ENCODE results near the gene AP5Z1. TPM values are rescaled to one million over a fixed set of nuclear protein-coding genes. Genes with fewer than 3 reads are reported as not detected.

AP5Z1 gene
- total RNA-seq, 1 experiment from 2014 or later, result 44.0 TPM

DNA sequence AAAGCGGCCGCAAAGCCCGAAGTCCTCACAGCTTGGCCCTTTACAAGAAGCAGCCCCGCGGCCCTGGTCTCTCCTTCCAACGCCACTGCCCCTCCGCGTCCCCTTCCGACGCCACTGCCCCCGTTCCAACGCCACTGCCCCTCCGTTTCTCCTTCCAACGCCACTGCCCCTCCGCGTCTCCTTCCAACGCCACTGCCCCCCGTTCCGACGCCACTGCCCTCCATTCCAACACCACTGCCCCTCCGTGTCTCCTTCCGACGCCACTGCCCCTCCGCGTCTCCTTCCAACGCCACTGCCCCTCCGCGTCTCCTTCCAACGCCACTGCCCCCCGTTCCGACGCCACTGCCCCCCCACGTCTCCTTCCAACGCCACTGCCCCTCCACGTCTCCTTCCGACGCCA is 33.1 kb downstream of the AP5Z1 start:
- no peak overlapping the region for H2AFZ ChIP-seq
- peaks cover 12% of the 10 kb centered on the region; the same call in 1 of the 2 replicates for H3F3A ChIP-seq (ENCODE audit: insufficient read depth, low read depth)
- ChIA-PET POLR2A (ENCODE audit: unreplicated experiment) (no interaction called here), CTCF (no interaction called here)
- peaks cover 7% of the 10 kb centered on the region for H3K4me1 ChIP-seq (replicated peaks; ENCODE audit: insufficient read depth)
- no peak overlapping the region for H3K27ac ChIP-seq
- TF ChIP-seq CTCF (conservative IDR thresholded peaks at IDR 0.05) (no peak), EZH2 (IDR thresholded peaks at IDR 0.05; ENCODE audit: low read depth) (no peak)
- H3K36me3 ChIP-seq (ENCODE audit: low read depth), result no peaks in the 10 kb centered on the region
- no peak overlapping the region for H3K4me2 ChIP-seq
- H3K79me2 ChIP-seq (ENCODE audit: low read depth), result no peaks in the 10 kb centered on the region
- no peak for DNase-seq
- H3K27me3 ChIP-seq (ENCODE audit: insufficient read depth, low read depth), result peaks cover 69% of the 10 kb centered on the region
- no peak overlapping the region for H3K4me3 ChIP-seq
- H3K9me2 ChIP-seq (ENCODE audit: insufficient read depth), result no peaks in the 10 kb centered on the region
- H4K20me1 ChIP-seq (ENCODE audit: insufficient read depth), result no peaks in the 10 kb centered on the region
- intact Hi-C loops (cut with micrococcal nuclease; ENCODE audit: unreplicated experiment), result no loop called here
- no peaks in the 10 kb centered on the region for H3K9me3 ChIP-seq (ENCODE audit: insufficient read depth, low read depth)
- BruUV-seq (replicated peaks), result no TSS peak

DNA sequence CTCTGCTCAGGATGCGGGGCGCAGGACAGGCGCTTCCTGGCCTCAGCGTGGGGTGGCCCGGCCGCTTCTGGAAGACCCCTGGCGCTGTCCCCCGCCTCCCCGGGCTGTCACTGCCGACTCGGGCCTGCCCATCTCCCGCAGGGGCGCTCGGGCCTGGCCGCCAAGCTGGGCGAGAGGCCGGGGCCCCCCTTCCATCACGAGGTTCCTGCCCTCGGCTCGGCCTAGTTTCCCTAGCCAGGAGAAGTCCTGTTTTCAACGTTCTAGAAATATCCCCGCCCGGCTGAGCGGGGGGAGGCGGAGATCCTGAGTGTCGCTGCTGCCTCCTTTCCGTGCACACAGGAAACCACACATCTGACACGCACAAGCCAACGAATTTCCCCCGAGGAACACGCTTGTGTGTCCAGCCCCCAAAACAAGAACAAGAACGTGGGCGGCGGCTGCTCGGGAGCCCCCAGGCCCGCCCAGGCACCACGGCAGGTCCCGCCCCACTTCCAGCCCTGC is 33.7 kb downstream of the AP5Z1 start:
- Histone ChIP-seq H3K9me2 (ENCODE audit: insufficient read depth) (no peaks in the 10 kb centered on the region), H3K9me3 (ENCODE audit: insufficient read depth, low read depth) (no peaks in the 10 kb centered on the region), H3K4me1 (replicated peaks; ENCODE audit: insufficient read depth) (peaks cover 7% of the 10 kb centered on the region), H2AFZ (no peak overlapping the region), H3K27ac (no peak overlapping the region), H3K36me3 (ENCODE audit: low read depth) (no peaks in the 10 kb centered on the region), H3K4me3 (no peak overlapping the region), H3F3A (ENCODE audit: insufficient read depth, low read depth) (peaks cover 12% of the 10 kb centered on the region; the same call in 1 of the 2 replicates), H3K27me3 (ENCODE audit: insufficient read depth, low read depth) (peaks cover 72% of the 10 kb centered on the region), H4K20me1 (ENCODE audit: insufficient read depth) (no peaks in the 10 kb centered on the region), H3K79me2 (ENCODE audit: low read depth) (no peaks in the 10 kb centered on the region), H3K4me2 (no peak overlapping the region)
- DNase-seq, result no peak
- no TSS peak for BruUV-seq (replicated peaks)
- ChIA-PET CTCF (no interaction called here), POLR2A (ENCODE audit: unreplicated experiment) (no interaction called here)
- intact Hi-C loops (cut with micrococcal nuclease; ENCODE audit: unreplicated experiment), result no loop called here
- TF ChIP-seq CTCF (conservative IDR thresholded peaks at IDR 0.05) (no peak), EZH2 (IDR thresholded peaks at IDR 0.05; ENCODE audit: low read depth) (no peak)

DNA sequence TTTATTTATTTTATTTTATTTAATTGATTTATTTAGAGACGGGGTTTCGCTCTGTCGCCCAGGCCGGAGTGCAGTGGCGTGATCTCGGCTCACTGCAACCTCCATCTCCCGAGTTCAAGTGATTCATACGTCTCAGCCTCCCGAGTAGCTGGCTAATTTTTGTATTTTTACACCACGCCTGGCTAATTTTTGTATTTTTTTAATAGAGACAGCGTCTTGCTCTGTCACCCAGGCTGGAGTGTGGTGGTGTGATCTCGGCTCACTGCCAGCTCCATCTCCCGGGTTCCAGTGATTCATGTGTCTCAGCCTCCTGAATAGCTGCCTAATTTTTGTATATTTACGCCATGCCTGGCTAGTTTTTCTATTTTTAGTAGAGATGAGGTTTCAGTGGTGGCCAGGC is 34.2 kb downstream of the AP5Z1 start:
- Histone ChIP-seq H3K36me3 (ENCODE audit: low read depth) (no peaks in the 10 kb centered on the region), H4K20me1 (ENCODE audit: insufficient read depth) (no peaks in the 10 kb centered on the region), H3K27me3 (ENCODE audit: insufficient read depth, low read depth) (peaks cover 77% of the 10 kb centered on the region), H3K9me3 (ENCODE audit: insufficient read depth, low read depth) (no peaks in the 10 kb centered on the region), H3F3A (ENCODE audit: insufficient read depth, low read depth) (peaks cover 12% of the 10 kb centered on the region; the same call in 1 of the 2 replicates), H3K4me2 (no peak overlapping the region), H3K4me3 (no peak overlapping the region), H3K27ac (no peak overlapping the region), H3K79me2 (ENCODE audit: low read depth) (no peaks in the 10 kb centered on the region), H2AFZ (no peak overlapping the region), H3K4me1 (replicated peaks; ENCODE audit: insufficient read depth) (peaks cover 7% of the 10 kb centered on the region), H3K9me2 (ENCODE audit: insufficient read depth) (no peaks in the 10 kb centered on the region)
- intact Hi-C loops (cut with micrococcal nuclease; ENCODE audit: unreplicated experiment), result no loop called here
- no TSS peak for BruUV-seq (replicated peaks)
- no peak for DNase-seq
- POLR2A ChIA-PET (ENCODE audit: unreplicated experiment), result no interaction called here
- CTCF ChIA-PET, result no interaction called here
- no peak for TF ChIP-seq EZH2 (IDR thresholded peaks at IDR 0.05; ENCODE audit: low read depth)

GRCh38 chr7:4814433-4814832 is 39.0 kb downstream of the AP5Z1 start:
- intact Hi-C loops (cut with micrococcal nuclease; ENCODE audit: unreplicated experiment), result no loop called here
- Histone ChIP-seq H3K9me2 (ENCODE audit: insufficient read depth) (no peaks in the 10 kb centered on the region), H2AFZ (no peak overlapping the region), H3K9me3 (ENCODE audit: insufficient read depth, low read depth) (no peaks in the 10 kb centered on the region), H4K20me1 (ENCODE audit: insufficient read depth) (no peaks in the 10 kb centered on the region), H3K4me1 (replicated peaks; ENCODE audit: insufficient read depth) (no peaks in the 10 kb centered on the region), H3K4me3 (no peak overlapping the region), H3K79me2 (ENCODE audit: low read depth) (no peaks in the 10 kb centered on the region), H3K36me3 (ENCODE audit: low read depth) (no peaks in the 10 kb centered on the region), H3K4me2 (no peak overlapping the region), H3K27ac (no peak overlapping the region), H3F3A (ENCODE audit: insufficient read depth, low read depth) (no peaks in the 10 kb centered on the region), H3K27me3 (ENCODE audit: insufficient read depth, low read depth) (peaks cover 89% of the 10 kb centered on the region)
- BruUV-seq (replicated peaks), result no TSS peak
- POLR2A ChIA-PET (ENCODE audit: unreplicated experiment), result no interaction called here
- CTCF ChIA-PET, result no interaction called here
- no peak for TF ChIP-seq CTCF (conservative IDR thresholded peaks at IDR 0.05)
- no peak for TF ChIP-seq EZH2 (IDR thresholded peaks at IDR 0.05; ENCODE audit: low read depth)
- DNase-seq, result no peak

Data from PC-9 (cell line).